Keratinocyte (primary cell): ENCODE measurements around the gene PIGM.

Source experiments
- CTCF ChIP-seq, 3 experiments: IDR thresholded peaks in 1 of 3; conservative IDR thresholded peaks in 1 of 3; optimal IDR thresholded peaks in 1 of 3; 2 replicates in 2 of 3; 3 replicates in 1 of 3; pipeline versions ENCODE3 to v1.5.1; 2011; ENCODE audit warnings: low read length in 3 of 3, mild to moderate bottlenecking in 3 of 3, moderate library complexity in 2 of 3, control low read depth in 1 of 3, inconsistent platforms in 1 of 3; ENCODE audit not compliant: insufficient read depth in 2 of 3; ENCODE audit errors: extremely low read depth in 1 of 3
- EZH2 ChIP-seq: IDR thresholded peaks from one replicate; pipeline ENCODE4 v1.6.1; 2012; ENCODE audit warnings: inconsistent platforms, mild to moderate bottlenecking, low read length, moderate library complexity

- TF ChIP-seq CTCF (optimal IDR thresholded peaks at IDR 0.05 in 1 of 3, IDR thresholded peaks at IDR 0.05 in 1 of 3, conservative IDR thresholded peaks at IDR 0.05 in 1 of 3; ENCODE audit: extremely low read depth in 1 of 3, insufficient read depth in 2 of 3, low read length in 3 of 3) = no peak
- TF ChIP-seq EZH2 = no peak
Observed at GRCh38 chr1:159986093-159986492, 45.7 kb downstream of the PIGM start.
